Upper lobe of left lung (tissue), 6 donors: ENCODE results near the gene HKDC1. TPM values are rescaled to one million over a fixed set of nuclear protein-coding genes. Genes with fewer than 3 reads are reported as not detected.
"Not testable (repeated sequence)": the region's sequence is repeated elsewhere in the genome, so short reads cannot be mapped to it uniquely, and the experiment has no call there.

ENCODE experiments used
- ATAC-seq, 2 donors: fragments of 200-7000 bp; cut with Tn5 transposase; one replicate each; pipeline ENCODE4 v1.9.1; 2022; ENCODE audit warnings: mild to moderate bottlenecking in 2 of 2, moderate library complexity in 2 of 2; ENCODE audit not compliant: low FRiP score in 2 of 2
- DNase-seq, 2 donors: peaks; one replicate each; pipeline ENCODE4 v3.0.0-alpha.2; 2019 to 2020
- H3K27ac ChIP-seq, 4 donors: fragments of 200-600 bp; sonication (generic); one replicate each; pipeline ENCODE4 v1.5.1; 2016 to 2019
- H3K27me3 ChIP-seq, 4 donors: fragments of 200-600 bp; sonication (generic); one replicate each; pipeline ENCODE4 v1.5.1; 2017 to 2019
- H3K36me3 ChIP-seq, 4 donors: fragments of 200-600 bp; sonication (generic); one replicate each; pipeline ENCODE4 v1.5.1; 2016 to 2019
- H3K4me1 ChIP-seq, 4 donors: fragments of 200-600 bp; sonication (generic); one replicate each; pipeline ENCODE4 v1.5.1; 2018 to 2019
- H3K4me3 ChIP-seq, 4 donors: fragments of 200-600 bp; sonication (generic); one replicate each; pipeline ENCODE4 v1.5.1; 2017 to 2019; ENCODE audit warnings: mild to moderate bottlenecking in 2 of 4, moderate library complexity in 1 of 4
- H3K9me3 ChIP-seq, 4 donors: fragments of 200-600 bp; sonication (generic); one replicate each; pipeline ENCODE4 v1.5.1; 2018 to 2019
- EP300 ChIP-seq, 4 donors: sonication (generic); formaldehyde crosslinking; IDR thresholded peaks; one replicate each; pipeline ENCODE4 v1.5.1; 2017; ENCODE audit warnings: antibody characterized with exemption in 4 of 4, control low read depth in 2 of 4
- POLR2A ChIP-seq, 4 donors: fragments of 450-650 bp; IDR thresholded peaks; one replicate each; pipeline ENCODE4 v1.5.1; 2016 to 2017; ENCODE audit warnings: antibody characterized with exemption in 4 of 4, mild to moderate bottlenecking in 2 of 4
- POLR2AphosphoS5 ChIP-seq, 2 donors: sonication (generic); formaldehyde crosslinking; IDR thresholded peaks; one replicate each; pipeline ENCODE4 v1.5.1; 2017; ENCODE audit warnings: antibody characterized with exemption in 2 of 2
- WGBS, 2 donors: methylation state at CpG; one replicate each; pipeline ENCODE4 v1.1.5; 2017 to 2018; 5-methylcytosine and 5-hydroxymethylcytosine counted together
- total RNA-seq, 6 donors: library from RNA; depleted of rRNA in 4 of 6; stranded (reverse); fragments of >200 nt in 4 of 6; gene quantifications; one replicate each; pipeline versions ENCODE4 v1.1.0 to v1.2.1, GENCODE V29; 2016 to 2021
- TF ChIP-seq, protein P1 (sequence below), 6 experiments: fragments of 450-650 bp in 4 of 6; fragments of 200-600 bp in 2 of 6; sonication (generic) in 2 of 6; IDR thresholded peaks; one replicate each; pipeline ENCODE4 v1.5.1; 2016 to 2019; ENCODE audit warnings: antibody characterized with exemption in 6 of 6
- donor health status: DM: no; HTN: no; CAD: no; lungs with moderate emphysema.
- donor health status: DM: no; HTN: yes; CAD: no; lungs with severe emphysema.

HKDC1 gene
- total RNA-seq, 6 donors from 2014 or later, result 3.2 to 12.6 (median 7.5) TPM

DNA sequence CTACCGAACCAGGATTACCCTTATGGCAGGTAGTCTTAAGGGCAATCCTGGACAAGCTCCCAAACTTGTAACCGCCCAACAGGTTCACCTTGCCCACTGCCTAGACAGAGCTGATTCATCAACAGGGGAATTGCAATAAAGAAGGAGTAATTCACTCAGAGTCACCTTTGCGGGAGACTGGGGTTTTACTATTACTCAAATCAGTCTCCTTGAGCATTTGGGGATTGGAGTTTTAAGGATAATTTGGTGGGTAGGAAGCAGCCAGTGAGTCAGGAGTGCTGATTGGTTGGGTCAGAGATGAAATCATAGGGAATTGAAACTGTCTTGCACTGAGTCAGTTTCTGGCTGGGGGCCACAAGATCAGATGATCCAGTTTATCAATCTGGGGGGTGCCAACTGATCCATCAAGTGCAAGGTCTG, 83.5 kb downstream of the HKDC1 start:
- no peak overlapping the region for H3K27ac ChIP-seq
- DNase-seq, result no peak
- TF ChIP-seq POLR2A (IDR thresholded peaks at IDR 0.05), result no peak
- TF ChIP-seq POLR2AphosphoS5 (IDR thresholded peaks at IDR 0.05), result no peak
- TF ChIP-seq, protein P1, sequence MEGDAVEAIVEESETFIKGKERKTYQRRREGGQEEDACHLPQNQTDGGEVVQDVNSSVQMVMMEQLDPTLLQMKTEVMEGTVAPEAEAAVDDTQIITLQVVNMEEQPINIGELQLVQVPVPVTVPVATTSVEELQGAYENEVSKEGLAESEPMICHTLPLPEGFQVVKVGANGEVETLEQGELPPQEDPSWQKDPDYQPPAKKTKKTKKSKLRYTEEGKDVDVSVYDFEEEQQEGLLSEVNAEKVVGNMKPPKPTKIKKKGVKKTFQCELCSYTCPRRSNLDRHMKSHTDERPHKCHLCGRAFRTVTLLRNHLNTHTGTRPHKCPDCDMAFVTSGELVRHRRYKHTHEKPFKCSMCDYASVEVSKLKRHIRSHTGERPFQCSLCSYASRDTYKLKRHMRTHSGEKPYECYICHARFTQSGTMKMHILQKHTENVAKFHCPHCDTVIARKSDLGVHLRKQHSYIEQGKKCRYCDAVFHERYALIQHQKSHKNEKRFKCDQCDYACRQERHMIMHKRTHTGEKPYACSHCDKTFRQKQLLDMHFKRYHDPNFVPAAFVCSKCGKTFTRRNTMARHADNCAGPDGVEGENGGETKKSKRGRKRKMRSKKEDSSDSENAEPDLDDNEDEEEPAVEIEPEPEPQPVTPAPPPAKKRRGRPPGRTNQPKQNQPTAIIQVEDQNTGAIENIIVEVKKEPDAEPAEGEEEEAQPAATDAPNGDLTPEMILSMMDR (IDR thresholded peaks at IDR 0.05), result no peak
- no peak for TF ChIP-seq EP300 (IDR thresholded peaks at IDR 0.05)
- H3K4me1 ChIP-seq, result no peaks in the 10 kb centered on the region
- no peak overlapping the region for H3K4me3 ChIP-seq
- ATAC-seq, result no peak
- H3K9me3 ChIP-seq, result no peaks in the 10 kb centered on the region
- H3K36me3 ChIP-seq, result no peaks in the 10 kb centered on the region
- 86 to 100% methylated on average over 1 to 3 of the region's 3 CpGs for WGBS, 2 donors
- H3K27me3 ChIP-seq, result no peaks in the 10 kb centered on the region

DNA sequence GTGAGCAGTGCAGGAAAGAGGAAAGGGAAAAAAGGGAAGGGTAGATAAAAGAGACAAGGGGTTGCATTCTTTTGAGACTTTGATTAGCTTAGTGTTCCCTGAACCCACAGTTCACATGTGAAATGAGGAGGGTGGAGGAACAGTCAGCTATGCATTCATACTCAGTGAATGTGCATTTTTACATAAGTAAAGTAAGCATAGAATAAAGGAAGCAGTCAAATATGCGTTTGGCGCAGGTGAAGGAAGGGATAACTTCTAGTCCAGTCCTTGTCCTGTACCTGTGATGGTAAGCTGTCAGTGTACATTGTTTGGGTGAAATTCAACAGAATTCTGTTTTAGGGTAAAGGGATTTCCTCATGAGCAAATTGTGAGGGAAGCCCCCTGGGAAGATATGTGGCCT, 86.3 kb downstream of the HKDC1 start:
- Histone ChIP-seq H3K27me3 (no peaks in the 10 kb centered on the region), H3K4me3 (no peak overlapping the region), H3K4me1 (no peaks in the 10 kb centered on the region), H3K27ac (no peak overlapping the region), H3K36me3 (no peaks in the 10 kb centered on the region), H3K9me3 (no peaks in the 10 kb centered on the region)
- 85 to 98% methylated on average over 2 of the region's 2 CpGs for WGBS, 2 donors
- TF ChIP-seq, protein P1 (IDR thresholded peaks at IDR 0.05), result no peak
- no peak for TF ChIP-seq POLR2AphosphoS5 (IDR thresholded peaks at IDR 0.05)
- no peak for TF ChIP-seq POLR2A (IDR thresholded peaks at IDR 0.05)
- no peak for TF ChIP-seq EP300 (IDR thresholded peaks at IDR 0.05)
- ATAC-seq (no peak), DNase-seq (no peak)

DNA sequence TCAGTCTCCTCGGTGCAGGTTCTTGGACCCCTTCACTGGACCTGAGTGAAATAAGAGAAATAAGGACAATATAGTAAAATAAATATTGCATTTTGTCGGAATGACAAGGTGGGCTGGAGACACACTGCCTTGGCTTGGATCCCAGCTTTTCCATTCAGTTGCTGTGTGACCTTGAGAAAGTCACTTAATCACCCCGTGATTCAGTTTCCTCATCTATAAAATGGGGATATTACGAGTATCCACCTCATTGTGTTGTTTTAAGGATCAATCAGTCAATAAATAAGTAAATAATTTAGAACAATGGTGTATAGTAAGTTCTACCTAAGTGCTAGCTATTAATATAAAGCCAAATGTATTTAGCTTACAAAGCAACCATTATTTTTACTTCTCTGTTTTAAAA, 87.3 kb downstream of the HKDC1 start:
- no peak for TF ChIP-seq POLR2A (IDR thresholded peaks at IDR 0.05)
- TF ChIP-seq, protein P1 (IDR thresholded peaks at IDR 0.05), result no peak
- TF ChIP-seq EP300 (IDR thresholded peaks at IDR 0.05), result no peak
- TF ChIP-seq POLR2AphosphoS5 (IDR thresholded peaks at IDR 0.05), result no peak
- no peaks in the 10 kb centered on the region for H3K27me3 ChIP-seq
- 85 to 90% methylated on average over 4 of the region's 4 CpGs for WGBS, 2 donors

DNA sequence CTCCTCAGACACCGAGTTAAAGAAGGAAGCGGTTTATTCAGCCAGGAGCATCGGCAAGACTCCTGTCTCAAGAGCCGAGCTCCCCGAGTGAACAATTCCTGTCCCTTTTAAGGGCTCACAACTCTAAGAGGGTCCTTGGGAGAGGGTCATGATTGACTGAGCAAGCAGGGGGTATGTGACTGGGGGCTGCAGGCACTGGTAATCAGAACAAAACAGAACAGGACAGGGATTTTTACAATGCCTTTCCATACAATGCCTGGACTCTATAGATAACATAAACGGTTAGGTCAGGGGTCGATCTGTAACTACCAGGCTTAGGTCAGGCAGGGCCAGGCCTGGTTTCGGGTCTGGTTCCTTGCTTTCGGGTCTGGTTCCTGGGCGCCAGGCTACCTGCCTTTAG, 88.2 kb downstream of the HKDC1 start:
- H3K27me3 ChIP-seq, H3K36me3 ChIP-seq, DNase-seq, H3K4me1 ChIP-seq, H3K4me3 ChIP-seq, H3K27ac ChIP-seq, ATAC-seq, H3K9me3 ChIP-seq: not testable (repeated sequence)
- 94 to 95% methylated on average over 10 of the region's 10 CpGs for WGBS, 2 donors

More for the DNA sequence above, 87.3 kb downstream of the HKDC1 start:
- no peaks in the 10 kb centered on the region for H3K9me3 ChIP-seq
- no peak overlapping the region for H3K4me3 ChIP-seq
- DNase-seq (no peak), ATAC-seq (no peak)
- no peaks in the 10 kb centered on the region for H3K4me1 ChIP-seq
- no peaks in the 10 kb centered on the region for H3K36me3 ChIP-seq
- H3K27ac ChIP-seq, result no peak overlapping the region

DNA sequence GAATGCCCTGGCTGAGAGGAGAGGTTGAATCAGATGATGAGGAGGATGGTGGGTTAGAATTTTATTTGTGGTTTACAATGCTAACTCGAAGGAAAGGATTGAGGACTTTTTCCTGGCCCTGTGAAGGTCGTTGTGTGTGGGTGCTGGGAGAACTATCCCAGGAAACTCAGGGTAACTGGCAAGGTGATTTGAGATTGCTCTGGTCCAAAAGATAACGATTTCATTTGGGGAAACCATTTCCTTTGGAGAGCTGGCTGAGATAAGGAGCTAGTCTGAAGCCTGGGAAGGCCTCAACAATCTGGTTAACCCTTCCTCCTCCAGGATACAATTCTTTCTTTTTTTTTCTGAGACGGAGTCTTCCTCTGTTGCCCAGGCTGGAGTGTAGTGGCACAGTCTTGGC, 91.2 kb downstream of the HKDC1 start:
- TF ChIP-seq POLR2A (IDR thresholded peaks at IDR 0.05), result no peak
- no peak for TF ChIP-seq EP300 (IDR thresholded peaks at IDR 0.05)
- TF ChIP-seq POLR2AphosphoS5 (IDR thresholded peaks at IDR 0.05), result no peak
- TF ChIP-seq, protein P1 (IDR thresholded peaks at IDR 0.05), result no peak
- ATAC-seq (no peak), DNase-seq (no peak)
- H3K4me3 ChIP-seq, result no peak overlapping the region
- whole genome bisulfite sequencing, 2 donors, result 28 to 56% methylated on average over 4 of the region's 4 CpGs
- H3K4me1 ChIP-seq, result no peaks in the 10 kb centered on the region
- no peaks in the 10 kb centered on the region for H3K27me3 ChIP-seq
- H3K9me3 ChIP-seq, result no peaks in the 10 kb centered on the region
- no peaks in the 10 kb centered on the region for H3K36me3 ChIP-seq
- no peak overlapping the region for H3K27ac ChIP-seq
